ENCODE results near the gene PARD3B. TPM values are rescaled to one million over a fixed set of nuclear protein-coding genes. Genes with fewer than 3 reads are reported as not detected.

The PARD3B gene
- total and polyA plus RNA-seq, 10 of the 15 experiments (the other 5 are each of a cell fraction or from before 2014, with no cell fraction given) = 0.01 to 0.54 (median 0.07) TPM; not detected in 7

DNA sequence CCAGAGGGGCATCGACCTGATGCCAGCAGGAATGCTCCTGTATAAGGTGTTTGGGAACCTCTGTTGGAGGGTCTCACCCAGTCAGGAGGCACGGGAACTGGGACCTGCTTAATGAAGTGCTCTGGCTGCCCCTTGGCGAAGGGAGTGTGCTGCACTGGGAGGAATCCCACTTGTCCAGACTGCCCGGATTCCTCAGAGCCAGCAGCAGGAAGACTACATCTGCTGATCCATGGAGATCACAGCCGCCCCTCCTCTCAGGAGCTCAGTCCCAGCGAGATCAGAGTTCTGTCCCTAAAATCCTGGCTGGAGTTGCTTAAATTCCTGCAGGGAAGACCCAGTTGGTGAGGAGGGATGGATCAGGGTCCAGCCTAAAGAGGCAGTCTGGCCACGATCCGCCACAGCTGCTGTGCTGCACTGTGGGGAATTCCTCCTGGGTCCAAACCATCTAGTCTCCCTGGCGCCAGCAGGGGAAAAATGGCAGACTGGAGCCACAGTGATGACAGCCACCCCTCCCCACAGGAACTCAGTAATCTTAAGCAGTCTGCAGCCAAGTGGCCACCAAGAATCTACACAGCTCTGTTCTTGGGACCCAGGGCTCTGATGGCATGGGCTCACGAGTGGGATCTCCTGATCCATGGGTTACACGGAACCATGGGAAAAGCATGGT lies 1060.5 kb downstream of the PARD3B start (continued):
- no peak for TF ChIP-seq MTA3 (IDR thresholded peaks at IDR 0.05; ENCODE audit: borderline replicate concordance, low read length)
- no peak for TF ChIP-seq EP300 (IDR thresholded peaks at IDR 0.05; ENCODE audit: borderline replicate concordance in 1 of 2, control insufficient read depth in 1 of 2, low read depth in 2 of 2, low read length in 2 of 2)

DNA sequence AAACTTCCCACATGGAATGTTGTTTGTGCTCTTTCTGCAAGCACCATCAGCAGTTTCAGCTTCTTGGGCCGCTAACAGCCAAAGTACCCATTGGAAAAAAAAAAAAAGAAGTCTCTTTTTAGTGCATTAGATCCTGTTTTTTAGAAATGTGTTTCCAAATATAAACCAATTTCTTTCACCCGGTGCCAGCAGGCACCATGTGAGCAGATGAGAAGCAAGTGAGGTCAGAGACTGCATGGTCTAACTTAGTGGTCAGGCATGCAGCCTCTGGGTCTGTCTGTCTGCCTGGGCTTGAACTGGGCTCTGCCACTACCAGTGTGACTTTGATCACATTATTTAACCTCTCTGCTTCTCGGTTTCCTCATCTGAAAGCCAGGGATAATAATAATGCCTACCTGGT lies 1061.9 kb downstream of the PARD3B start:
- ChIA-PET POLR2A (no interaction called here), SMC1A (ENCODE audit: uncharacterized antibody, unreplicated experiment) (no interaction called here), RAD21 (ENCODE audit: unreplicated experiment) (no interaction called here), CTCF (no interaction called here)
- no peak for DNase-seq (ENCODE audit: low read depth, low spot score)
- TF ChIP-seq RCOR1 (conservative IDR thresholded peaks at IDR 0.05; ENCODE audit: low read depth, low read length) = no peak
- TF ChIP-seq, protein P1, sequence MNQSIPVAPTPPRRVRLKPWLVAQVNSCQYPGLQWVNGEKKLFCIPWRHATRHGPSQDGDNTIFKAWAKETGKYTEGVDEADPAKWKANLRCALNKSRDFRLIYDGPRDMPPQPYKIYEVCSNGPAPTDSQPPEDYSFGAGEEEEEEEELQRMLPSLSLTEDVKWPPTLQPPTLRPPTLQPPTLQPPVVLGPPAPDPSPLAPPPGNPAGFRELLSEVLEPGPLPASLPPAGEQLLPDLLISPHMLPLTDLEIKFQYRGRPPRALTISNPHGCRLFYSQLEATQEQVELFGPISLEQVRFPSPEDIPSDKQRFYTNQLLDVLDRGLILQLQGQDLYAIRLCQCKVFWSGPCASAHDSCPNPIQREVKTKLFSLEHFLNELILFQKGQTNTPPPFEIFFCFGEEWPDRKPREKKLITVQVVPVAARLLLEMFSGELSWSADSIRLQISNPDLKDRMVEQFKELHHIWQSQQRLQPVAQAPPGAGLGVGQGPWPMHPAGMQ (IDR thresholded peaks at IDR 0.05; ENCODE audit: borderline replicate concordance) = no peak
- TF ChIP-seq CHD1 (IDR thresholded peaks at IDR 0.05; ENCODE audit: low read depth, low read length) = no peak
- TF ChIP-seq, protein P2, sequence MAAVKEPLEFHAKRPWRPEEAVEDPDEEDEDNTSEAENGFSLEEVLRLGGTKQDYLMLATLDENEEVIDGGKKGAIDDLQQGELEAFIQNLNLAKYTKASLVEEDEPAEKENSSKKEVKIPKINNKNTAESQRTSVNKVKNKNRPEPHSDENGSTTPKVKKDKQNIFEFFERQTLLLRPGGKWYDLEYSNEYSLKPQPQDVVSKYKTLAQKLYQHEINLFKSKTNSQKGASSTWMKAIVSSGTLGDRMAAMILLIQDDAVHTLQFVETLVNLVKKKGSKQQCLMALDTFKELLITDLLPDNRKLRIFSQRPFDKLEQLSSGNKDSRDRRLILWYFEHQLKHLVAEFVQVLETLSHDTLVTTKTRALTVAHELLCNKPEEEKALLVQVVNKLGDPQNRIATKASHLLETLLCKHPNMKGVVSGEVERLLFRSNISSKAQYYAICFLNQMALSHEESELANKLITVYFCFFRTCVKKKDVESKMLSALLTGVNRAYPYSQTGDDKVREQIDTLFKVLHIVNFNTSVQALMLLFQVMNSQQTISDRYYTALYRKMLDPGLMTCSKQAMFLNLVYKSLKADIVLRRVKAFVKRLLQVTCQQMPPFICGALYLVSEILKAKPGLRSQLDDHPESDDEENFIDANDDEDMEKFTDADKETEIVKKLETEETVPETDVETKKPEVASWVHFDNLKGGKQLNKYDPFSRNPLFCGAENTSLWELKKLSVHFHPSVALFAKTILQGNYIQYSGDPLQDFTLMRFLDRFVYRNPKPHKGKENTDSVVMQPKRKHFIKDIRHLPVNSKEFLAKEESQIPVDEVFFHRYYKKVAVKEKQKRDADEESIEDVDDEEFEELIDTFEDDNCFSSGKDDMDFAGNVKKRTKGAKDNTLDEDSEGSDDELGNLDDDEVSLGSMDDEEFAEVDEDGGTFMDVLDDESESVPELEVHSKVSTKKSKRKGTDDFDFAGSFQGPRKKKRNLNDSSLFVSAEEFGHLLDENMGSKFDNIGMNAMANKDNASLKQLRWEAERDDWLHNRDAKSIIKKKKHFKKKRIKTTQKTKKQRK (IDR thresholded peaks at IDR 0.05; ENCODE audit: low read depth, low read length) = no peak
- TF ChIP-seq IRF4 (IDR thresholded peaks at IDR 0.05; ENCODE audit: low read depth, low read length) = no peak
- no peak for TF ChIP-seq YBX1 (IDR thresholded peaks at IDR 0.05)
- no peak for TF ChIP-seq HDAC6 (IDR thresholded peaks at IDR 0.05; ENCODE audit: unreplicated experiment)
- TF ChIP-seq, protein P3, sequence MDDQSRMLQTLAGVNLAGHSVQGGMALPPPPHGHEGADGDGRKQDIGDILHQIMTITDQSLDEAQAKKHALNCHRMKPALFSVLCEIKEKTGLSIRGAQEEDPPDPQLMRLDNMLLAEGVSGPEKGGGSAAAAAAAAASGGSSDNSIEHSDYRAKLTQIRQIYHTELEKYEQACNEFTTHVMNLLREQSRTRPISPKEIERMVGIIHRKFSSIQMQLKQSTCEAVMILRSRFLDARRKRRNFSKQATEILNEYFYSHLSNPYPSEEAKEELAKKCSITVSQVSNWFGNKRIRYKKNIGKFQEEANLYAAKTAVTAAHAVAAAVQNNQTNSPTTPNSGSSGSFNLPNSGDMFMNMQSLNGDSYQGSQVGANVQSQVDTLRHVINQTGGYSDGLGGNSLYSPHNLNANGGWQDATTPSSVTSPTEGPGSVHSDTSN (IDR thresholded peaks at IDR 0.05; ENCODE audit: insufficient replicate concordance, low read depth, low read length) = no peak
- no peak for TF ChIP-seq YY1 (IDR thresholded peaks at IDR 0.05; ENCODE audit: low read depth, low read length)
- TF ChIP-seq, protein P4, sequence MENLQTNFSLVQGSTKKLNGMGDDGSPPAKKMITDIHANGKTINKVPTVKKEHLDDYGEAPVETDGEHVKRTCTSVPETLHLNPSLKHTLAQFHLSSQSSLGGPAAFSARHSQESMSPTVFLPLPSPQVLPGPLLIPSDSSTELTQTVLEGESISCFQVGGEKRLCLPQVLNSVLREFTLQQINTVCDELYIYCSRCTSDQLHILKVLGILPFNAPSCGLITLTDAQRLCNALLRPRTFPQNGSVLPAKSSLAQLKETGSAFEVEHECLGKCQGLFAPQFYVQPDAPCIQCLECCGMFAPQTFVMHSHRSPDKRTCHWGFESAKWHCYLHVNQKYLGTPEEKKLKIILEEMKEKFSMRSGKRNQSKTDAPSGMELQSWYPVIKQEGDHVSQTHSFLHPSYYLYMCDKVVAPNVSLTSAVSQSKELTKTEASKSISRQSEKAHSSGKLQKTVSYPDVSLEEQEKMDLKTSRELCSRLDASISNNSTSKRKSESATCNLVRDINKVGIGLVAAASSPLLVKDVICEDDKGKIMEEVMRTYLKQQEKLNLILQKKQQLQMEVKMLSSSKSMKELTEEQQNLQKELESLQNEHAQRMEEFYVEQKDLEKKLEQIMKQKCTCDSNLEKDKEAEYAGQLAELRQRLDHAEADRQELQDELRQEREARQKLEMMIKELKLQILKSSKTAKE (IDR thresholded peaks at IDR 0.05; ENCODE audit: low read depth, poor library complexity, severe bottlenecking) = no peak
- ATAC-seq = no peak
- H3K4me1 ChIP-seq (ENCODE audit: control insufficient read depth, insufficient read depth, low read length) = no peaks in the 10 kb centered on the region
- in situ Hi-C loops (cut with MboI) = no loop called here
- no peaks in the 10 kb centered on the region for H3K36me3 ChIP-seq (ENCODE audit: control insufficient read depth in 2 of 2, insufficient read depth in 2 of 2, low read length in 1 of 2)
- H3K4me3 ChIP-seq = no peak overlapping the region
- H3K27ac ChIP-seq (ENCODE audit: control insufficient read depth, insufficient read depth) = no peak overlapping the region
- peaks cover 0 to 3% of the 10 kb centered on the region in 2 experiments; a peak in 1 of 4 replicates for H3K27me3 ChIP-seq (replicated peaks in 1 of 2; ENCODE audit: control insufficient read depth in 2 of 2, insufficient read depth in 2 of 2, low read length in 1 of 2)
- intact Hi-C loops (cut with micrococcal nuclease; ENCODE audit: unreplicated experiment) = no loop called here
- no TSS peak for BruUV-seq (replicated peaks)
- H2AFZ ChIP-seq (ENCODE audit: control insufficient read depth, low read depth, low read length) = no peak overlapping the region
- no peaks in the 10 kb centered on the region for H4K20me1 ChIP-seq (ENCODE audit: control insufficient read depth, insufficient read depth)
- no peak overlapping the region for H3K4me2 ChIP-seq (ENCODE audit: control insufficient read depth, insufficient read depth)
- H3K9me3 ChIP-seq (replicated peaks; ENCODE audit: control insufficient read depth, insufficient read depth, low read length) = no peaks in the 10 kb centered on the region
- no peak overlapping the region for H3K9ac ChIP-seq (ENCODE audit: control insufficient read depth, insufficient read depth, low read length)
- FAIRE-seq = no peak
- H3K79me2 ChIP-seq (ENCODE audit: control insufficient read depth, insufficient read depth, low read length) = no peaks in the 10 kb centered on the region
- WGBS (ENCODE audit: insufficient coverage, insufficient replicate concordance, low lambda C conversion rate, missing lambda C conversion rate) = 38% methylated on average over 3 of the region's 3 CpGs
